Middle frontal gyrus (tissue), 1 donor: ENCODE data around the gene PIEZO2.

Experiments
- DNase-seq: peaks from one replicate; pipeline ENCODE4 v3.0.0-alpha.2; 2015; ENCODE audit warnings: low spot score; ENCODE audit errors: extremely low spot score

Gene PIEZO2

DNA sequence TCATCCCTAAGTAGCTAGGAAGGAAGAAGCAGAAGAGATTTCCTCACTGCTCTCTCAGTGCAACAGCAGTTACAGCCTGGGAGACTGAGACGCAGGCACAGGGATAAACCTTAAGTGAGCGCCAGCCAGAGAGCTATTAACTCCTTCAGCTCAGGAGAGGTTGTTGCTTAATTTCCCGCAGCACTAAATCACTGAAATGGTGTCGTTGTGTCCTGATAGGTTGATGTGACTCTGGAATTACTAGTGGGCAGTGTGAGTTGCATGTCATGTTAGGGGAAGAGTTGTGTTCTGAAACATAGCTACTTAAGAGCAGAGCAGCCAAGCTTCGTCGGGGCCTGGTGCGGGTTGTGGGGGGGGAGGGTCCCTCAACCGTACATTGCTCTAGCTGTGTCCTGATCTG, 397.7 kb downstream of the PIEZO2 start:
- DNase-seq: no peak

DNA sequence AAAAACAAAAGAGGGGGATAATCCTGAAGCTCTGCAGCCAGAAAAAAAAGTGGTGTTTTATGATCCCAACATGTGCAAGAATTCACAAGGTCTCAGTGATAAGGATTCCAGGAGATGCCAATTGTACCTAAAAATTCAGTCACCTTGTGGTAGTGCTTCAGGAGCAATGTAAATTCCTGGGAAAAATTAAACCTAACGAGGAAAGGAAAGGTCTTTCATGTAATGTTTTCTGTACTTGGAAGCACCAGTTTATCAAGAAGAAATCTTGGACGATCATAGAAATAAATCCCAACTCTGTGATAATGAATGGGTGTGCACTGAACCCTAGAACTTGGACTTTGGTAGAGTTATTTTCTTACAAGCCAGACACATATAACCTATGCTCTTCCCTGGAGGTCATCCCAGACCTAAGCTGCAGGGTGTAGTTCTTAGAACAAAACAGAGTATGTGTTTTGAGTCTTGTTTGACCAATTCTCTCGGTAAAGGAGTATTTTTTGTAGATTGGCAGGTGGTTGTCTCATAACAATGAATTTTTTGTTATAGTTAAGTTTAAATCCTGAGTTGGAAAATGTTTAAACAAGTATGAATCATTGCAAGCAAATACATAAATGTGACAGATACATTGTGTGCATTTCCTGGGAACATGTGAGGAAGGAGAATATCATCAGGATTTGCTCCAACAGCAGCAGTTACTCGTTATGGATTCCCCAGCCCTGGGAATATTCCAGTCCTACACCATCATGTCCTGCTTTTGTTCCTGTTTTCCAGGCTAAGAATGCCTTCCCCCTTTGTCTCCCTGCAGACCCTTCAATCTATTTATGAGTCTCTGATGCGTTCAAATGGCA, 399.0 kb downstream of the PIEZO2 start:
- DNase-seq: no peak

DNA sequence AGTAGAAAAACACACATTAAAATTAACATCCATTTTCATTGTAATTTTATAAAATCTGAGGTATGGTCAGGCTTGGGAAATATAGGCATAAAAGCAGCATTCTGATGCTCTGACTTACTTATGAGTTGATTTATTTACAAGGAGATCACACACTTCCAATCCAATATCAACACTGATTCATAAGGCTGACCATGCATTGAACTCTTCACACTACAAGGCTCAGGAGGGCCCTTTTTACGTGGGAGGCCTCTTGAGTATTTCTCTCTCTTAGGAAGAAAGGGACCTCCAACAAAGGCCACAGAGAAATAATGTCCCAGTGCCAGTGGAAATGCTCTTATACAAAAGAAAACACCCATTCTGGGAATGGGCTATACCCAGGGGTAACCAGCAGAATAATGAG, 400.7 kb downstream of the PIEZO2 start:
- no peak for DNase-seq

DNA sequence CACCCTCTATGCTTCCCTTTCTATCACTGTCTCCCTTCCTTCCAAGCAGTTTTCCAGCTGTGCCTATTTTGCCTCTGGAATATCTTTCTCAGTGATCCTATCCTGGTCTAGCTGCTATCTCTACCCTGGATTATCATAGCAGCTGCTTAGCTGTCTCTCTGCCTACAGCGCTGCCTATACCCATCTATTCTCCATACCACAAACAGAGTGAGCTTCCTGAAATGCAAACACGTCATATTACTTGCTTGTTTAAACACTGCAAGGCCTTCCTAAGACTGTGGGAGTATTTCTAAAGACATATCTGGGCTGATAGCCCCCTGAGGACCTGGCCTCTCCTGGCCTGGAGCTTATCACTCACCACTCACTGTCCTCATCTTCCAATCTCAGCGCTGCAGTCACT, 403.4 kb downstream of the PIEZO2 start:
- DNase-seq: no peak

DNA sequence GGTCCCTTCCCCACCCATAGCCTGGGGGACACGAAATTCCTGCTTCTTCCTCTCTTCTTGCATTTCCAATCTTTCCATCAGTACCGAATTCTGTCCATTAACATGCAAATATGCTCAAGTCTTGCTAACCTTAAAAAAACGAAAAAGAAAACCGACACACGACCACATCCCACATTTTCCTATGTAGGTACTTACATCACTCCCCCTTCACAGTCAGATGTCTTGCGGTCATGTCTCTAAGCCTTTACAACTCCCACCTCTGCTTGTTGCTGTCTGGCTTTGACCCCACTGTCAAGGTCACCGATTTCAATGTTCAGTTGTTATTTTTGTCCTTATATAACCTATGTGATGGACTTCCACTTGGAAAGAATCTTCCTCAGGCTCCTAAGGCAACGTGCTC, 404.1 kb downstream of the PIEZO2 start:
- no peak for DNase-seq

DNA sequence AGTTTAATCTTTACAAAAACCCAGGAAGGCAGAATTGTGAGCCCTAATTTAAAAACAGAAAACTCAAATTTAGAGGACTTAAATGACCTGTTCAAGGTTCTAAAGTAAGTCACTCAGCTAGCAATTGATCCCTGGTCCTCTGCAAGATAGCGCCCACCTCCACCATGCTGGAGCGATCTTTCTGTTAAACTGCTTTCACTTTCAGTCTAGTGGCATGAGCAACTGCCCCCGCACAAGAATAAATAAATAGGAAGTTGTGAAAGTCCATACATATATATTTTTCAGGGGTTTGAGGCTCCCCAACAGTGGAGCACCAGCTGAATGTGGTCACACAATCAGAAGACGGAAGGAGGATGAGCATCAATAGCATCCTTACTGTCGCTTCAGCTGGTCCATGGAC, 405.6 kb downstream of the PIEZO2 start:
- DNase-seq: no peak

DNA sequence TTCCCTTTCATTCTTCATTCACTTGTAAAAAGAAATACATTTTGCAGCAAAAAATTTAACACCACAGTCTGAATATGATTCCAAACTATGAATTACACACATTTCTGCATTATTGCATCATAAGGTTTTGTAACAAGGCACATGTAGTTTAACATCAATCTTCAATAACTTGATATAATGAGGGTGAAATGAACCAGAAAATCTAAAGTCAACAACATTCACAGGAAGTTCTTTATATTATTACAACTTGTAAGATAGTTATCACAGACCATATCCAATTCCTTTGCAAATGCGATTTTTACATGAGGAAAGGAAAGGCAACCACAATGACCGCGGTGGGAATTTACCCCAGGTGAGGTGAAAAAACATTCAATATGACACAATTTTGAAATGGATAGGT, 410.2 kb downstream of the PIEZO2 start:
- DNase-seq: no peak

DNA sequence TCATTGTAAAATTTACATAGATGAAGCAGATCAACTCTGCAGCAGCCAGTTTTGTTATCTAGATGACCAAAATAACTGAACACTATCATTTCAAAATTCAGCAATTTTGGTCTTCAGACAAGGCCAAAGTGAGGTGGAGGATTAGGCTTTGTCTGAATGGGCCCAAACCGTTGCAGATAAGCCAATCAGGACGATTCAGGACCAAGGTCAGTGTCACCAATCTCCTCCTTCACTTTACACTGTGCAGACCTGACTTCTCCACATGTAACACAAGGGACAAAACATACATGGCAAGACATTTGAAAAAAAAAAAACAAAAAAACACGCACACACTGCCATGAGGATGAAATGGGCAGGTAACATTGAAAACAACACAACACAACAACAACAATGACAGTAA, 412.4 kb downstream of the PIEZO2 start:
- no peak for DNase-seq

DNA sequence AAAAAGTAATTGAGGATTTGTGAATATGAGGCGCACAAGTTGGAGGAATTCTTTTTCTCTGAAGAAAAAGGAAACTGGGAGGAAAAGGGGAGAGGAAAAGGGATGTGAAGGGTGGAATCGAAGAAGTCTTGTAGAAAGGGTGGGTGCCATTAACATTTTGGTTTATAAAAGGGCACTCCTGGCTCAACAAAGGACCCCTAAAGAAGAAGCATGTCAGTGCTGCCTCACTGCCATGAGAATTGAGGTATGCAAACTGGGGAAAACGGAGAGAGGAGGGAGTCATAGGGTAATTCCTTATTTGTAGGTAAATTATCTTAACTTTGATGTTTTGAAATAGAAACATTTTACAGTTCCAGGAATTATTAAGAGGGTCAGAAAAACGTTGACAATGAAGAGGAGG, 416.4 kb downstream of the PIEZO2 start:
- DNase-seq: no peak

DNA sequence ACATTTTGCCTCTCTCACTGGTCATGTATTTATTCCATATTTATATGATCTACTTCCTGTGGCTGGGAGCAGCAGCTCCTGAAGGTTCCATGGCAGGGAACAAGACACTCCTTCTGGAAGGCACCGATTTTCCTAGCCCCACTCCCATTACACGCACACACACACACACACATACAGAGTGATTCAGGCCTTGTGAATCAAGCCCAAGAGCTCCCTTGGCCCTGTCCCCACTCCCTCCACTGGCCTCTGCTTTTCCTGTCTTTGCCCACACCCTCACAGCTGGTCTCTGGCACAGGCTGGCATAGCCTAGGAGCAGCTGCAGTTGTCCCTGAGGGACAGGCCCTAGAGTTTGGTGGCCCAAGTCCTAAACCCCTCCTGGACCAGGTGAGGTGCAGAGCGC, 421.9 kb downstream of the PIEZO2 start:
- no peak for DNase-seq

DNA sequence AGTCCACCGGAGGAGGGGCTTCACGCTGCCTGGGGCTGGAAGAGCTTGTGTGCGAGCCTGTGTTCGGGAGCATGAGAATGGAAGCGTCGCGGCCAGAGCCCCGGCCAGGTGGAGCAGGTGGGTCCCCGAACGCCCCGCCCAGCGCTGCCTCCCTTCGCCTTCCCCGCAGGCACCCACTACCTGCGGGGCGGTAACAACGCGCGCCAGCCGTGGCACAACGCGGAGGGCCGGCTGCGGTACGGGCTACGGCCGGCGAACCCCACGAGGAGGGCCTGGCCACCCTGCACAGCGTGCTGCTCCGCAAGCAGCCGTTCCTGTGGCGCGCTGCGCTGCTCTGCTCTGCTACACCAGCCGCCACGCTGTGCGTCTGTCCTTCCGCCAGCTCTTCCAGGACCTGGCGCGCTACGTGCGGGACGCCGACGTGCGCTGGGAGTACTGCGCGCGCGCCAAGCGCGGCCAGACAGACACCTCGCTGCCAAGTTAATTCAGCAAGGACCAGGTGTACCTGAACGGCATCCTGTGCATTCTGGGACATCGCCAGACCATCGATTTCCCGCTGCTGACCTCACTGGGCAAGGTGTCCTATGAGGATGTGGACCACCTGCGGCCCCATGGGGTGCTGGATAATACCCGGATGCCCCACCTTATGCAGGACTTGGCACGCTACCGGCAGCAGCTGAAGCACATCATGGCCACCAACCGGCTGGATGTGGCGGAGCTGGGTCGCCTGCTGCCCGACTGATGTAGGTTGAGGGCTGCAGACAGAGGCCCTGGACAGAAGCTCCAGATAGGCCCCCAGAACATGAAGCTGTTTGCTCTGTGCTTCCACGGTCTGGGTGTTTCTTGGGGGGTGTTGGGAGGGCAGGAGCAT, 422.9 kb downstream of the PIEZO2 start:
- DNase-seq: no peak

DNA sequence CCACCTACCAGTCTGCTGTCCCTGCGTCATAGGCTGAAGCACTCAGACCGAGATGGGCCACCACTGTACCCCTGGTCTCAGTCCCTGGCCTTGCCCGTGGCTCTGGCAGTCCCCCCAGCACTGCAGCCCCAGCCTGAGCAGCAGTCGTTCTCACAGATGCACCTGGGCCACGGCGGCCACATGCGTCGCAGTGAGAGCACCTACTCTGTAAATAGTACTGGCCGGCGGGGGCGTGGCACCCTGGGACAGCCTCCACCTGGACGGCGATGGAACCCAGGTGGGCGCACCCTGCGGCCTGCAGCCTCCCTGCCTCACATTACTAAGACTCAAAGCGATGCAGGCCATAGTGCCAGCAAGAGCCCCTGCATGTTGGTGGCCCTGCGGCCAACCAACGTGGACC, 424.7 kb downstream of the PIEZO2 start:
- no peak for DNase-seq

DNA sequence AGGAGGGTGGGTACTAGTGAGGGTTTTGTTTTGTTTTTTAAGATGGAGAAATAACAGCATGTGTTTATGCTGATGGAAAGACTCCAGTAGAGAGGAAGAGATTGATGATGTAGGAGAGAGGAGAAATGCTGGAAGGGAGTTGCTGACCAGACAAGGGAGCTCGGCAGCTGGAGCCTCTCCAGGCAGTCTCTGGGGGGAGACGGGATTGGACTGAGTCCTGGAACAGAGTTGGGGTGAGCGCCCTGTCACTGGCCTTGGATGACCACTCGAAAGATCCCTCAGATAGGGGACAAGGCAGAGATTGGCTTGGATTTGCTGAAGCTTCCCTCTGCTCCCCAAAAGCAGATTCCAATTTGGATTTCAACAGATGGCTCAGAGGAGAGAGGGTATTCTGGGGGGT, 425.9 kb downstream of the PIEZO2 start:
- DNase-seq: no peak

DNA sequence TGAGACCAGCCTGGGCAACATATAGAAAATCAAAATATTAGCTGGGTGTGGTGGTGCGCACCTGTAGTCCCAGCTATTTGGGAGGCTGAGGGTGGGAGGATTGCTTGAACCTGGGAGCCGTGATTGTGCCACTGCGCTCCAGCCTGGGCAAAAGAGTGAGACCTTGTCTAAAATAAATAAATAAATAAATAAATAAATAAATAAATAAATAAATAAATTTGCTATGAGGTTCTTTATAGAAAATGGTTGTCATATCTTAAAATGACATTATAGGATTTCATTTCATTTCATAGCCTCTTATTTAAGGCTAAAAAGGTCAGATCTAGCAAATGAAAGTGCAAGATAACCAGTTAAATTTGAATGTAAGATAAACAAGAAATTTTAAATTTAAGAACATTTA, 430.6 kb downstream of the PIEZO2 start:
- no peak for DNase-seq

DNA sequence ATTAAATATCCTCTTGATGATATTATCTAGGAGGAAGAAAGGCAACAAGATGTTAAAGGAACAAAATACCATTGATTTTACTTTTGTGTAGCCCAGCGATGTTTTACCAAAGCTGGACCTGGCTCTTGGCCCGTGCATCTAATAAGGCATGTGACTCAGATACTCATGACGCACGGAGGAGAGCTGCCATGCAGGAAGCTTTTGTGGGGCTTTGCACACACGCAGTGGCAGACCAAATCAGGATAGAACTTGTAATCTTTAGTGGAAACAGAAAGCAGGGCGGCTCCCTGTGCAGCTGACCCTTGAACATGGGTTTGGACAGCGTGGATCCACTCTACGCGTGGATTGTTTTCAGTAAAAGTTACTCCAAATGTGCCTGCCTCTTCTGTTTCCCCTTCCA, 433.6 kb downstream of the PIEZO2 start:
- no peak for DNase-seq

DNA sequence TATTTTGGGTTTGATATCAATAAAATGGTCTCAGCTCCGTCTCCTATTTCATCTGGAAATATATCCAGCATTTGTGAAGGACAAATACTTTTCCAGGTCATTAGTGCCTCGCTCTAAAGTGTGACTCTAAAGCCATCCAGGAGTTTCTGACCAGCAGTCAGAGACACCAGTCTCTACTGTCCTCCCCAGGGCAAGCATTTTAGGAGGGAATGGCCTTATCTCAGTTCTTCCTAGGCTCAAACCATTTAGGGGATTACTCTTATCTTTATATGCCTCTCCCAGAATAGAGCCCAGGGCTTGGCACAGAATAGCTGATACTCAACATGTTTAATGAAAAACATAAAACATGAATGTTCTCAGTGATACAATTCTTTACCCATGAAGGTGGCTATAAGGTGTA, 436.0 kb downstream of the PIEZO2 start:
- DNase-seq: no peak

DNA sequence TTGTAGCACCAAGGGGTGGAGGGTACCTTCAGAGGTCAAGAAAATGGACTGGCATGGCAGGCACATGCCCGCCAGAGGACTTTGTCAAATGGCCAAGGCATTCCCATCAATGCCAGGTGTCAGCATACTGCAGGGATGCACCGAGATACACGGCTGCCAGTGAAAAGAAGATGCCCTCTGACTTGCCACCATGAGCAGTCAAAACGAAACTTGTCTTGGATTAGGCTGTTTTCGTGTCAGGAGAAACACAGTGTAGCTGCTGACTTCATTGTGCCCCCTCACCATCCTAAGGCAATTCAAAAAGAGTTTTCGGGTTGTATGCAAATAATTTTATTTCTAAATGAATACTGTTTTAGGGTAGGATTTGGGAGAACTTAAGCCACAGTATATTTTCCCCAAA, 442.1 kb downstream of the PIEZO2 start:
- no peak for DNase-seq

DNA sequence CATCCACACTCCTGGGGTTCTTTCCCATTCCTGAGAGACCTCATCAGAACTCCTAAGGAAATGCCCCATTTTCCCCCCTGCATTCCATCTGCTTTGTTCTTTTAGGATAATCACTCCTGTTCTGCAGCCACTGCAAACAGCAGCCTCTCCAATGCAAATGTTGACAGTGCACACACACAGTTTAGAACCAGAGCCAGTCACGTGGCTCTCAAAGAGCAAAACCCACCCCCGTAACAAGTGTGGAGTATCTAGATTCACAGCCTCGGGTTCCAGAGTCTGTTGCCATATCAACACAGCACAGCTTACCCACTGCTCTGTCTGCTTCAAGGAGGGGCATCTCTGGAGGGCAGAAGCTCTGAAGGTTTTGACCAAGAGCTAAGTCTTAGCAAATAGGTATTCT, 443.6 kb downstream of the PIEZO2 start:
- peak; percentile 16 for DNase-seq

DNA sequence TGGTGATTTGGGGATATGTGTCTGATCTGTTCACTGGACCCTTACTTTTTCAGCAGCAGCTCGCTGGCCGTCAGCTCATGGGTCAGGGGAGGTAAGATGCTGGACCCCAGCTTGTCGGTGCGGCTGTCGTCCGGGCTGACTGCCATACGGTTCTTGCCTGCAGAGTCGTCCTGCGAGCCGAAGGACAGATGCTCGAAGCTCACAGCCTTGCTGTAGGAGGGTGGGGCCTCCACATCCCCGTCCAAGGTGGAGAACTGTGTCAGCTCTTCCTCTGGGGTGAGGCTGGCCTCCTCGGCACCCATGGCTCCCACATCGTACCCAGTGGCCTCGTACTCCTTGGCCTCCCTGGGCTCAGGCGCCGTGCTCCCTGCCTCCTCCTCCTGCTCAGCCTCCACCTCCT, 444.1 kb downstream of the PIEZO2 start:
- DNase-seq: no peak

DNA sequence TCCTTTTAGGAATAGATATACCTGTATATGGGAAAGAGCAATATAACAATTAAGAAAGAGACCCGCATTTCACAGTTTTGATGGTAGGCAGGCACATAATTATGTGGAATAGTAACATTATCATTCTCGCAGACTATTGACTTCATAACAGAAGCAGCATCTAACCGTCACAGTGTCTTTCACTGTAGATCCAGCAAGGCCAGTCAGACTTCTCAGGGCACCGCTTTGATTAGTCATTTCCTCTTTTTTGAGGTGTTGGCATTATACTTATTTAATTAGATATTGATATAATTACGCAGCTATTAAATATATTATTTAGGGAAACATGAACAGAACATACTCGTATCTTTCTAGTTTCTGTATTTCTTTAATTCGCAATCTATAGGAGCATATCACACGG, 447.2 kb downstream of the PIEZO2 start:
- DNase-seq: no peak

DNA sequence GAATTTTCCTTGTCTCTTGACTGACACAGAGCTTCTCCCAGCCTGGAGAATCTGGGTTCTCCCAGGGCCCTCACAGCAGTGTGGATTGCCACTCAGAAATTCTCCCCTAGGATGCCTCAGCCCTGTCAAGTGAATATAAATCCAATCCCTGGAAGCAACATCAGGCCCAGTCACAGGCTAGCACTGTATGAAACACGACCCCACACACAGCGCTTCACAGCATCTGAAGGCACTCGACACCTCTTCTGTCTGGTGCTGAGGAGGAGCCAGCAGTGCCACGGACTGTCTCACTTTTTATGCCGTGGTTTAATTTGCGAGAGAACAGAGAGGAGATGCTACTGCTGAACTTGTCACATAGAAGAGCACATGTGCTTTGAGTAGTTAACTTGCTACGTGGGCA, 459.0 kb downstream of the PIEZO2 start:
- DNase-seq: no peak

DNA sequence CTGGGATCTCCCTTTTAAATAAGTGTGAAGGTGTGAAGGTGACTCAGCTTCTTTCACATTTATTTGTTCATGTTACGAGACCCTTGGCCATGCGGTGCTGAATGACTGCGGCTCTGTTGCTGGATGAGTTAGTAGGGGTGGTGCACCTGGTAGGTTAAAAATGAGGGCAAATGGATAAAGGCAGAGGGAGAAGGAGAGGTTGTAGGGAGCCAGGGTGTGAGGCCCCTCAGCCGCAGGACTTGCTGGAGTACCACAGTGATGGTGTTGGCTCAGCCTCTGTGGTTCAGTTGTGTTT, 459.4 kb downstream of the PIEZO2 start:
- DNase-seq: no peak
